ENCODE results near the gene PTPRD.
A peak's percentile ranks its signal among the peaks of the same experiment; 100 is the strongest.

Gene PTPRD

GRCh38 chr9:10251490-10251889, 361.3 kb downstream of the PTPRD start:
- no peak for TF ChIP-seq CTCF (IDR thresholded peaks at IDR 0.05; ENCODE audit: insufficient read depth, low read depth, low read length, missing control alignments)
- peak; percentile 91 for DNase-seq (ENCODE audit: low read depth)
- H3K4me3 ChIP-seq (ENCODE audit: low read length) = no peak overlapping the region

DNA sequence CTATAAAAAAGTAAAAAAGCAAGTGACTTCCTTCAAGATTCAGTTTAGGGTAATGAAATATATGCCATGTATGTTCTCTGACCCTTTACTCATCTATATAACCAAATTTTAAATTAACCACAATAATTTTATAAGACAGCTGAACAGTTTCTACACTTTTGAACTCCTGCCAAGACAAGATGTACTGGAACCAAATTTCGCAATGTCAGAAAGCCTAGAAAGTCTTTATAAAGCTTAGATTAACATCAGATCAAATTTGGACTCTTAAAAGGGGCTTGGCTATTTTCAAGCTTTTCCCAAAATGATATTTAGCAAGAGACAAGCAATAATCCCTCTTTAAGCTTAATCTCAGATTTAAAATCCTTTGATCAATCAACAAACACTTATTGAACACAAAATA, 362.6 kb downstream of the PTPRD start:
- TF ChIP-seq CTCF (IDR thresholded peaks at IDR 0.05; ENCODE audit: insufficient read depth, low read depth, low read length, missing control alignments) = no peak
- DNase-seq (ENCODE audit: low read depth) = peak; percentile 54
- no peak overlapping the region for H3K4me3 ChIP-seq (ENCODE audit: low read length)

DNA sequence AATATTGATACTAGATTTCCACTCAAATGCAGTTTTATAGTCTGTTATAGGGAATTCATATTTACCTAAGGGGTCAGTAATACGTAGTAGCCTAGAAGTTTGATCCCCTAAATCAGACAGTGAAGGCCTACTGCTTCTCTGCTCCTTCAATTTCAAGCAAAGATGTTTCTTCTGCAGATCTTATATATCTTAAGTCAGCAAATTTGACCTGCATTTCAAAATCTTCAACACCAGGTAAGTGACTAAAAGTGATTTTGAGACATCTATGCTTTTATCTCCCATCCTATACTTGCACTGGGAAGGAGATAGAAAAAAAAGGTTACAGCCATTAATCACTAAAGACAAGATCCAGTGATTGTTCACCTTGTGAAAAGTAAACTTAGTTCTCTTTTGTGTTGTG, 363.9 kb downstream of the PTPRD start:
- no peak overlapping the region for H3K4me3 ChIP-seq (ENCODE audit: low read length)
- DNase-seq (ENCODE audit: low read depth) = no peak
- no peak for TF ChIP-seq CTCF (IDR thresholded peaks at IDR 0.05; ENCODE audit: insufficient read depth, low read depth, low read length, missing control alignments)

GRCh38 chr9:10242255-10242654, 370.5 kb downstream of the PTPRD start:
- no peak overlapping the region for H3K4me3 ChIP-seq (ENCODE audit: low read length)
- DNase-seq (ENCODE audit: low read depth) = peak; percentile 36
- TF ChIP-seq CTCF (IDR thresholded peaks at IDR 0.05; ENCODE audit: insufficient read depth, low read depth, low read length, missing control alignments) = no peak

GRCh38 chr9:10238087-10238486, 374.7 kb downstream of the PTPRD start:
- TF ChIP-seq CTCF (IDR thresholded peaks at IDR 0.05; ENCODE audit: insufficient read depth, low read depth, low read length, missing control alignments) = no peak

DNA sequence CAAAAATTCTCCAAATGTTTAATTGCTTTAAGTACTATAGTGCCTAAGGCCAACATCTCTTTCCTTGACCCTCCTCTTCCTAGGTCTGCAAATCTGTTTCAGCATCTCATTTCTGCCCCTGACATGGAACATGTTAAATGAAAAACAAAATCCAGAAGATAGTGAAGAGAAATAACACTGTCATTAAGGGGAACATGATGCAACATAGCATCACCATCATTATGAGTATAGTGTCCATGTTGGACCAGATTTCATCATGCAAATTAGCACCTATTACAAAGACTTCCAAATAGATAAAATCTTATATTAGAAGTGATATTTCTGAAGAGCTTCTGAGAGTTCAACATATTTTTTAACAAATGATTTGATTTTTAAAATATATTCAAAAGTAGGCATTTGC, 375.2 kb downstream of the PTPRD start:
- no peak for TF ChIP-seq CTCF (IDR thresholded peaks at IDR 0.05; ENCODE audit: insufficient read depth, low read depth, low read length, missing control alignments)
- no peak for DNase-seq (ENCODE audit: low read depth)
- H3K4me3 ChIP-seq (ENCODE audit: low read length) = no peak overlapping the region

More at GRCh38 chr9:10238087-10238486, 374.7 kb downstream of the PTPRD start:
- no peak for DNase-seq (ENCODE audit: low read depth)
- no peak overlapping the region for H3K4me3 ChIP-seq (ENCODE audit: low read length)

DNA sequence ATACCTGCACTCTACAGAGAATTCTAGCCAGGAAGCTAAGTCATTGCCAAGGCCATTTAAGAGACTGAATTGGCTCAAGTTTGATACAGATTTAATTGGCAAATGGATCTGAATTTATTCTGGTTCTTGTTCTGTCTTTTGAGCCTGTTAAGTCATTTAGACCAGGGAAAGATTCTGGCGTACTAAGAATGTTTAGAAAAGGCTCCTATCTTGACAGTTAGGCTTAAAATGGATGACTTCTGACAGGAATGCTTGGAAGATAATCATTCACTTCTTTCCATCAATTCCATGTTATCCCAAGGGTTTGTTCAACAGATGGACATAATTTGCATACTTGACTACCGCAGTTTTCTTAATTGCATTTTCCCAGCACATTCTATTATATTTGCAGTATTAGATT, 376.6 kb downstream of the PTPRD start:
- DNase-seq (ENCODE audit: low read depth) = no peak
- no peak overlapping the region for H3K4me3 ChIP-seq (ENCODE audit: low read length)
- no peak for TF ChIP-seq CTCF (IDR thresholded peaks at IDR 0.05; ENCODE audit: insufficient read depth, low read depth, low read length, missing control alignments)

Measured in epithelial cell of esophagus (primary cell).